DOHH2 (cell line): ENCODE data around the gene DNAH10.

ENCODE experiments used
- CTCF ChIP-seq: fragments of 200-600 bp; sonication (generic); IDR thresholded peaks from one replicate; pipeline ENCODE4 v1.5.1; 2014; ENCODE audit warnings: antibody characterized with exemption, mild to moderate bottlenecking, low read depth, low read length; ENCODE audit not compliant: poor library complexity, severe bottlenecking
- EZH2phosphoT487 ChIP-seq: fragments of 200-600 bp; sonication (generic); IDR thresholded peaks from 2 replicates; pipeline ENCODE4 v1.6.1; 2017; ENCODE audit warnings: borderline replicate concordance, mild to moderate bottlenecking, antibody characterized with exemption, low read length, moderate library complexity, mixed read lengths

GRCh38 chr12:123853396-123854070 is 91.4 kb downstream of the DNAH10 start:
- TF ChIP-seq CTCF (no peak), EZH2phosphoT487 (no peak)
